Liver (tissue), 9 donors: ENCODE results near the gene KIF15. TPM values are rescaled to one million over a fixed set of nuclear protein-coding genes. Genes with fewer than 3 reads are reported as not detected.

ENCODE experiments used
- DNase-seq: peaks from one replicate; pipeline ENCODE4 v3.0.0-alpha.2; 2017; ENCODE audit warnings: low spot score
- H3K27ac ChIP-seq, 2 donors: one replicate each; pipeline ENCODE4 v1.7.0; 2013; ENCODE audit warnings: inconsistent platforms in 2 of 2, low read length in 2 of 2, control low read depth in 1 of 2, low read depth in 1 of 2, mild to moderate bottlenecking in 1 of 2
- H3K27me3 ChIP-seq, 4 donors: one replicate each; pipeline versions ENCODE4 v1.6.1 to v1.7.0; 2013; ENCODE audit warnings: low read length in 3 of 4, inconsistent platforms in 1 of 4, mild to moderate bottlenecking in 1 of 4, moderate library complexity in 1 of 4; ENCODE audit not compliant: control insufficient read depth in 4 of 4, insufficient read depth in 4 of 4
- H3K36me3 ChIP-seq, 4 donors: one replicate each; pipeline versions ENCODE4 v1.6.1 to v1.7.0; 2013; ENCODE audit warnings: low read length in 3 of 4, mild to moderate bottlenecking in 3 of 4, low read depth in 1 of 4, moderate library complexity in 1 of 4; ENCODE audit not compliant: control insufficient read depth in 4 of 4, insufficient read depth in 3 of 4
- H3K4me1 ChIP-seq, 4 donors: one replicate each; pipeline versions ENCODE4 v1.6.1 to v1.7.0; 2013; ENCODE audit warnings: low read length in 3 of 4, mild to moderate bottlenecking in 3 of 4, moderate library complexity in 1 of 4; ENCODE audit not compliant: control insufficient read depth in 4 of 4, insufficient read depth in 4 of 4
- H3K4me3 ChIP-seq, 3 donors: one replicate each; pipeline versions ENCODE4 v1.6.1 to v1.7.0; 2013; ENCODE audit warnings: low read length in 3 of 3, control low read depth in 1 of 3, low read depth in 1 of 3, mild to moderate bottlenecking in 1 of 3
- H3K9ac ChIP-seq, 2 donors: one replicate each; pipeline ENCODE4 v1.7.0; 2013; ENCODE audit warnings: low read length in 2 of 2, mild to moderate bottlenecking in 2 of 2, moderate library complexity in 2 of 2, control low read depth in 1 of 2, low read depth in 1 of 2
- H3K9me3 ChIP-seq, 4 donors: one replicate each; pipeline versions ENCODE4 v1.6.1 to v1.7.0; 2013; ENCODE audit warnings: low read length in 3 of 4; ENCODE audit not compliant: control insufficient read depth in 4 of 4
- ATF3 ChIP-seq: IDR thresholded peaks from 2 replicates; pipeline ENCODE4 v1.6.1; 2016; ENCODE audit warnings: antibody characterized with exemption
- CTCF ChIP-seq: fragments of 150-350 bp; IDR thresholded peaks from 2 replicates; pipeline ENCODE4 v1.5.1; 2017; ENCODE audit warnings: improper control_type of control experiment, low read depth, low read length; ENCODE audit not compliant: missing input control
- EGR1 ChIP-seq, 2 donors: IDR thresholded peaks; 2 replicates each; pipeline ENCODE4 v1.6.1; 2016 to 2018; ENCODE audit warnings: antibody characterized with exemption in 2 of 2, low read depth in 2 of 2
- FOXA2 ChIP-seq: IDR thresholded peaks from 2 replicates; pipeline ENCODE4 v1.6.1; 2016; ENCODE audit warnings: antibody characterized with exemption
- GABPA ChIP-seq, 2 donors: IDR thresholded peaks in 1 of 2; conservative IDR thresholded peaks in 1 of 2; 2 replicates each; pipeline ENCODE4 v1.6.1; 2016; ENCODE audit warnings: antibody characterized with exemption in 2 of 2, mild to moderate bottlenecking in 1 of 2, moderate library complexity in 1 of 2
- HNF4A ChIP-seq, 2 donors: conservative IDR thresholded peaks; 2 replicates each; pipeline ENCODE4 v1.6.1; 2016; ENCODE audit warnings: antibody characterized with exemption in 2 of 2, mild to moderate bottlenecking in 2 of 2
- HNF4G ChIP-seq: IDR thresholded peaks from 2 replicates; pipeline ENCODE4 v1.6.1; 2016; ENCODE audit warnings: antibody characterized with exemption
- JUND ChIP-seq, 2 donors: IDR thresholded peaks; 2 replicates each; pipeline ENCODE4 v1.6.1; 2016; ENCODE audit warnings: antibody characterized with exemption in 2 of 2
- MAX ChIP-seq: IDR thresholded peaks from 2 replicates; pipeline ENCODE4 v1.6.1; 2016; ENCODE audit warnings: antibody characterized with exemption
- NR2F2 ChIP-seq: IDR thresholded peaks from 2 replicates; pipeline ENCODE4 v1.6.1; 2016; ENCODE audit warnings: antibody characterized with exemption
- RAD21 ChIP-seq, 2 donors: IDR thresholded peaks; 2 replicates each; pipeline ENCODE4 v1.6.1; 2016; ENCODE audit warnings: antibody characterized with exemption in 2 of 2, mild to moderate bottlenecking in 2 of 2
- REST ChIP-seq: IDR thresholded peaks from 2 replicates; pipeline ENCODE4 v1.6.1; 2016; ENCODE audit warnings: antibody characterized with exemption, mild to moderate bottlenecking
- RXRA ChIP-seq, 2 donors: IDR thresholded peaks; 2 replicates each; pipeline ENCODE4 v1.6.1; 2017 to 2018; ENCODE audit warnings: antibody characterized with exemption in 2 of 2, mild to moderate bottlenecking in 1 of 2
- SP1 ChIP-seq: IDR thresholded peaks from 2 replicates; pipeline ENCODE4 v1.6.1; 2018; ENCODE audit warnings: antibody characterized with exemption, mild to moderate bottlenecking
- TAF1 ChIP-seq: conservative IDR thresholded peaks from 2 replicates; pipeline ENCODE4 v1.6.1; 2016; ENCODE audit warnings: antibody characterized with exemption, mild to moderate bottlenecking
- YY1 ChIP-seq: IDR thresholded peaks from 2 replicates; pipeline ENCODE4 v1.6.1; 2016; ENCODE audit warnings: antibody characterized with exemption, mild to moderate bottlenecking
- ZBTB33 ChIP-seq: IDR thresholded peaks from 2 replicates; pipeline ENCODE4 v1.6.1; 2016; ENCODE audit warnings: antibody characterized with exemption
- WGBS: extraction: QIAGEN DNeasy Blood & Tissue Kit; methylation state at CpG from one replicate; pipeline ENCODE4 v1.1.7; 2013; 5-methylcytosine and 5-hydroxymethylcytosine counted together
- polyA plus RNA-seq, 2 donors: library from polyadenylated mRNA; stranded (reverse) in 1 of 2; unstranded in 1 of 2; fragments of 200-250 nt in 1 of 2; fragments of >200 nt in 1 of 2; fragmentation: Nextera tagmentation in 1 of 2; extraction: Ambion mirVana in 1 of 2; gene quantifications; one replicate each; pipeline versions ENCODE4 v1.2.1 to v1.2.3, GENCODE V29; 2013 to 2015
- total RNA-seq, 2 donors: library from RNA; depleted of rRNA; stranded (reverse); fragments of >200 nt; gene quantifications; one replicate each; pipeline ENCODE4 v1.2.3, GENCODE V29; 2014
- donor health status: healthy.
- donor health status: healthy.
- donor health status: healthy.
- donor health status: healthy.
- donor health status: healthy.

KIF15 gene
- total and polyA plus RNA-seq, 4 donors, result under 0.01 to 15.9 (median 0.24) TPM

- TF ChIP-seq REST (no peak), EGR1 (IDR thresholded peaks at IDR 0.05; ENCODE audit: low read depth in 2 of 2) (no peak), SP1 (no peak), RXRA (IDR thresholded peaks at IDR 0.05) (no peak)
Measured at GRCh38 chr3:44831232-44831631, 69.6 kb downstream of the KIF15 start (continued).

GRCh38 chr3:44832032-44832431, 70.4 kb downstream of the KIF15 start:
- peaks cover 3 to 8% (median 5%) of the 10 kb centered on the region in 4 donors for H3K9me3 ChIP-seq
- no peak overlapping the region for H3K4me3 ChIP-seq
- H3K4me1 ChIP-seq, result no peaks in the 10 kb centered on the region
- no peaks in the 10 kb centered on the region for H3K36me3 ChIP-seq
- WGBS, result 91% methylated on average over 1 of the region's 1 CpG
- H3K27me3 ChIP-seq, result no peaks in the 10 kb centered on the region
- no peak overlapping the region for H3K27ac ChIP-seq
- TF ChIP-seq GABPA (IDR thresholded peaks at IDR 0.05 in 1 of 2, conservative IDR thresholded peaks at IDR 0.05 in 1 of 2) (no peak), ZBTB33 (no peak), RXRA (IDR thresholded peaks at IDR 0.05) (no peak), REST (no peak), JUND (IDR thresholded peaks at IDR 0.05) (no peak), TAF1 (no peak), YY1 (no peak), HNF4G (no peak), SP1 (no peak), MAX (no peak), HNF4A (conservative IDR thresholded peaks at IDR 0.05) (no peak), FOXA2 (no peak), CTCF (no peak), NR2F2 (no peak), ATF3 (no peak), RAD21 (IDR thresholded peaks at IDR 0.05) (no peak)
- H3K9ac ChIP-seq, result no peak overlapping the region
- DNase-seq, result no peak
